Kidney epithelial cell (primary cell): Measurements from ENCODE around the gene BST2. TPM values are rescaled to one million over a fixed set of nuclear protein-coding genes. Genes with fewer than 3 reads are reported as not detected.

Experiments used
- DNase-seq: peaks from one replicate; pipeline ENCODE4 v3.0.0-alpha.2; 2010; ENCODE audit warnings: low read depth
- H3K27me3 ChIP-seq: 2 replicates; pipeline ENCODE4 v1.6.0; 2011; ENCODE audit warnings: low read length; ENCODE audit not compliant: control insufficient read depth, insufficient read depth
- H3K36me3 ChIP-seq: 2 replicates; pipeline ENCODE4 v1.5.1; 2011; ENCODE audit warnings: low read length; ENCODE audit not compliant: control insufficient read depth, insufficient read depth
- H3K4me3 ChIP-seq: 2 replicates; pipeline ENCODE4 v1.5.1; 2011; ENCODE audit warnings: low read depth, mild to moderate bottlenecking, control low read depth, low read length
- total RNA-seq: library from RNA; depleted of rRNA; stranded (reverse); fragments of >200 nt; gene quantifications from 2 replicates; pipeline ENCODE4 v1.2.3, GENCODE V29; 2015
- TF ChIP-seq, protein P1 (sequence below): IDR thresholded peaks from 2 replicates; pipeline ENCODE4 v1.5.1; 2011; ENCODE audit warnings: mild to moderate bottlenecking, moderate library complexity, low read length, control low read depth, inconsistent platforms; ENCODE audit not compliant: insufficient read depth, poor library complexity, severe bottlenecking

Gene BST2
- total RNA-seq, 1 donor from 2014 or later: 41.4 TPM

DNA sequence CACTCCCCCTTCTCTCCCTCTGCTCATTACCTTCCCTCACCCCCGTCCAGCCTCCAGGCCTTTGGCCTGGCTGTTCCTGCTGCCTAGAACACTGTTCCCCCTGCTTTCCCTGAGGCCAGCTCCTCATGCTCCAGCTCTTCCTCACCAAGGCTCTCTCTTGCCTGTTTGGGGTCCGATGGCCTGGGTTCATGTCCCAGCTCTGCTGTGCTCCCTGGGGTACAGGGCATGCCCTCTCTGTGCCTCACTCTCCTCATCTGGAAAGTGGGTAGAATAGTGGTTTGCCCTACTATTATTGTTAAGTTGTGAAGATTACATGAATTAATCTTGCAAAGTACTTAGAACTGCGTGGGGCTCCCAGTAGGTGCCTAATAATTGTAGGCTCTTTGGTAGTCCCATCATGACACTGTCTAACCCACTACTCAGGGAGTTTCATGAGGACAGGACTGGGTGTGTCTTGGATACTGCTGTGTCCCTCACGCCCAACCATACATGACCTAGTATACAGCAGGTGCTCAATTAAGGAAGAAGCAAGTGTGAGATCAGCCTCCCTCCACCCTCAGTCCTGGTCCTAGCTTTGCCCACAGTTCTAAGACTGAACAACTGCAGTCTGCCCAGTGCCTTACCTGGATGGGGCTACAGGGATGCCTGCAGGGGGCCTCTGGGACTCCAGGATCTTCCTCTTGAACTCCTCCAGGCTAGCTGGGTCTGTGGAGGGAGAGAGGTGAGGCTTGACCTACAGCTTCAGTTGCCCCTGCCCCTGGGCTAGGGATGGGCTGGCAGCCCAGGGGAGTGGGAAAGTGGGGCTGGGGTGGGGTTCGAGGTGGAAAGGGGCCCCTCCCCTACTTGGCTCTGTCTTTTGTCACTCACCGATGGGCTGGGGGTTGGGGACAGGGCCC, 45.3 kb downstream of the BST2 start:
- no peak for DNase-seq
- Histone ChIP-seq H3K4me3 (no peak overlapping the region), H3K27me3 (no peaks in the 10 kb centered on the region), H3K36me3 (no peaks in the 10 kb centered on the region)
- TF ChIP-seq, protein P1, sequence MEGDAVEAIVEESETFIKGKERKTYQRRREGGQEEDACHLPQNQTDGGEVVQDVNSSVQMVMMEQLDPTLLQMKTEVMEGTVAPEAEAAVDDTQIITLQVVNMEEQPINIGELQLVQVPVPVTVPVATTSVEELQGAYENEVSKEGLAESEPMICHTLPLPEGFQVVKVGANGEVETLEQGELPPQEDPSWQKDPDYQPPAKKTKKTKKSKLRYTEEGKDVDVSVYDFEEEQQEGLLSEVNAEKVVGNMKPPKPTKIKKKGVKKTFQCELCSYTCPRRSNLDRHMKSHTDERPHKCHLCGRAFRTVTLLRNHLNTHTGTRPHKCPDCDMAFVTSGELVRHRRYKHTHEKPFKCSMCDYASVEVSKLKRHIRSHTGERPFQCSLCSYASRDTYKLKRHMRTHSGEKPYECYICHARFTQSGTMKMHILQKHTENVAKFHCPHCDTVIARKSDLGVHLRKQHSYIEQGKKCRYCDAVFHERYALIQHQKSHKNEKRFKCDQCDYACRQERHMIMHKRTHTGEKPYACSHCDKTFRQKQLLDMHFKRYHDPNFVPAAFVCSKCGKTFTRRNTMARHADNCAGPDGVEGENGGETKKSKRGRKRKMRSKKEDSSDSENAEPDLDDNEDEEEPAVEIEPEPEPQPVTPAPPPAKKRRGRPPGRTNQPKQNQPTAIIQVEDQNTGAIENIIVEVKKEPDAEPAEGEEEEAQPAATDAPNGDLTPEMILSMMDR: no peak

DNA sequence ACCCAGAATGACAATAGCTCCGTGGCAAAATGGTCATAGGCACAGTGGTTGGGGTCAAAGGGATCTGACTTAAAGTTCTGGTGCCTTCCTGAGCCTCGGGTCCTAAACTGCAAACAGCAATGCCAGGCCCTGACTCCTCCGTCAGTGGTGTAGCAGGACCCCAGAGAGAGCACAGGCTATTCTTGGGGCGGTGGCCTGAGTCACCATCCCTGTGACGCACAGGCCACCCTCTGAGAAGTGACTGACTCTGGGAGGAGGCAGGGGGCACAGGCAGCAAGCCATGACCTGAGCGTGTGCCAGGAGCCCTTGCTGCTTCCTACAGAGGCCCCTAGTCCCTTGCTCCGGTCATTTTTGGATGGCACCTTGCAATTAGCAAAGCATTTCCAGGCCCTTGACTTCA, 47.0 kb downstream of the BST2 start:
- DNase-seq: no peak
- H3K4me3 ChIP-seq: no peak overlapping the region
- no peaks in the 10 kb centered on the region for H3K27me3 ChIP-seq
- H3K36me3 ChIP-seq: no peaks in the 10 kb centered on the region
- TF ChIP-seq, protein P1: no peak

DNA sequence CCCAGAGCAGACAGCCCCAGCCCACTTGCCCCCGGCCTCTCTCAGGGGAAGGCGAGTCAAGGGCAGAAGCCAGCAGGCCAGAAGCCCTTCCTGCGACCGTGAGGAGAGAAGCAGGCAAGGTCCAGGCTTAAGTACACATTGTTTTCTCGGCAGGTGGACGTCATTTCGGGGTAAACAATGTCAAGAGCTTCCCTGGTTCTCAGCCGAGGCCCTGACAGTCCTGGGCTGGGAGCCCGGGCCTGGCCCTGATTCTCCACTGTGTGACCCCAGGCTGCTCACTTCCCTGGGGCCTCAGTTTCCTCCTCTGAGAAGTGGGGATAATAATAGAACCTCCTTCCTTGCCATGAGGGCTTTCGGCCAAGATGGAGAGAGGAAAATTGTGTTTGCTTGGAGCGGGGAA, 47.7 kb downstream of the BST2 start:
- Histone ChIP-seq H3K36me3 (no peaks in the 10 kb centered on the region), H3K4me3 (no peak overlapping the region), H3K27me3 (peaks cover 3% of the 10 kb centered on the region)
- no peak for DNase-seq
- TF ChIP-seq, protein P1: no peak

DNA sequence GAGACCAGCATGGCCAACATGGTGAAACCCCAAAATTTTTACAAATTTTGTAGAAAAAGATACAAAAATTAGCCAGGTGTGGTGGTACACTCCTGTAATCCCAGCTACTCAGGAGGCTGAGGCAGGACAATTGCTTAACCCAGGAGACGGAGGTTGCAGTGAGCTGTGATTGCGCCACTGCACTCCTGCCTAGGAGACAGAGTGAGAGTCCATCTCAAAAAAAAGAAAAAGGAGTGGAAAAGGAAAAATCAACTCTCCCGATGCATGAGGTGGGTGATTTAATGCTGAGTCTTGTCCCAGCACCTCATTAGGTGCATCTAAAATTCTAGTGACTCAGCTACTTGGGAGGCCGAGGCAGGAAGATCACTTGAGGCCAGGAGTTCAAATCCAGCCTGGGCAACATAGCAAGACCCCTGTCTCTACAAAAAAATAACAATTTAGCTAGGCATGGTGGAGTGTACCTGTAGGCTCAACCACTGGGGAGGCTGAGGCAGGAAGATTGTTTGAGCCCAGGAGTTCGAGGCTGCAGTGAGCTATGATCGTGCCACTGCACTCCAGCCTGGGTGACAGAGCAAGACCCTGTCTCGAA, 48.3 kb downstream of the BST2 start:
- H3K36me3 ChIP-seq: no peaks in the 10 kb centered on the region
- H3K4me3 ChIP-seq: no peak overlapping the region
- peaks cover 3% of the 10 kb centered on the region for H3K27me3 ChIP-seq
- DNase-seq: no peak
- TF ChIP-seq, protein P1: no peak

DNA sequence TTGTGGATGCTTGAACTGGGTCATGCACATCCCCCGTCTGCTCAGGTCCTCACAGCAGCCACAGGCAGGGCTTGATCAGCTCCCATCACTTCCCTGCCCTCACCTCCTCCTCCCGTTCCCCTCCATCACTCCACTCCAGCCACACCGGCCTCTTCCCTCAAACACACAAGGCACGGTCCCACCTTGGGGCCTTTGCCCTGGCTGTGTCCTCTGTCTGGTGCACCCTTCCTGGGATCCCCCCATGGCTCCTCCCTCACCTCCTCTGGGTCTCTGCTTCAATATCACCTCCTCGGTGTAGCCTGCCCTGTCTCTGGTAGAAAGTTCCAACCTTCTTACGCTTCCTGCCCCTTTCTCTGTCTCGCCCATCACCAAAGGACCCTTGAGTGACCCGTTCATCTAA, 52.0 kb downstream of the BST2 start:
- no peak for DNase-seq
- TF ChIP-seq, protein P1: no peak

More for the DNA sequence above, 52.0 kb downstream of the BST2 start:
- peaks cover 8% of the 10 kb centered on the region for H3K27me3 ChIP-seq
- H3K4me3 ChIP-seq: no peak overlapping the region
- no peaks in the 10 kb centered on the region for H3K36me3 ChIP-seq

Other genes with a start within 250 kb of the BST2 start
- 14.9 and 17.0 TPM in 2 replicates for gene USE1, start 190.3 kb downstream of the BST2 start, total RNA-seq
- gene OCEL1, start 179.4 kb downstream of the BST2 start, total RNA-seq: 6.8 and 7.1 TPM in 2 replicates
- gene NR2F6, start 159.7 kb downstream of the BST2 start, total RNA-seq: 89.4 and 107 TPM in 2 replicates
- 0.27 and 0.29 TPM in 2 replicates for gene USHBP1, start 140.9 kb downstream of the BST2 start, total RNA-seq
- gene BABAM1, start 138.2 kb downstream of the BST2 start, total RNA-seq: 78.4 and 101 TPM in 2 replicates
- gene ANKLE1, start 123.7 kb downstream of the BST2 start, total RNA-seq: 0.17 and 0.55 TPM in 2 replicates
- 18.6 and 19.9 TPM in 2 replicates for gene ABHD8, start 102.2 kb downstream of the BST2 start, total RNA-seq
- gene MRPL34, start 99.8 kb downstream of the BST2 start, total RNA-seq: 71.0 and 125 TPM in 2 replicates
- 47.3 and 73.4 TPM in 2 replicates for gene DDA1, start 96.1 kb downstream of the BST2 start, total RNA-seq
- 6.9 and 9.3 TPM in 2 replicates for gene ANO8, start 70.8 kb downstream of the BST2 start, total RNA-seq
- 31.8 and 38.1 TPM in 2 replicates for gene GTPBP3, start 68.1 kb downstream of the BST2 start, total RNA-seq
- 0.48 and 1.5 TPM in 2 replicates for gene PLVAP, start 28.3 kb downstream of the BST2 start, total RNA-seq
- gene CCDC194, start 11.4 kb downstream of the BST2 start, total RNA-seq: not detected in 2 replicates
- 66.1 and 73.7 TPM in 2 replicates for gene MVB12A, start 14.4 kb upstream of the BST2 start, total RNA-seq
- gene TMEM221, start 43.0 kb upstream of the BST2 start, total RNA-seq: 0.75 TPM in 1 of 2 replicates, not detected in the other
- not detected in 2 replicates for gene NXNL1, start 55.3 kb upstream of the BST2 start, total RNA-seq
- 5.7 and 9.1 TPM in 2 replicates for gene SLC27A1, start 64.9 kb upstream of the BST2 start, total RNA-seq
- 128 and 146 TPM in 2 replicates for gene PGLS, start 106.0 kb upstream of the BST2 start, total RNA-seq
- gene COLGALT1, start 150.0 kb upstream of the BST2 start, total RNA-seq: 68.4 and 76.1 TPM in 2 replicates